CD4-positive, CD25-positive, alpha-beta regulatory T cell (primary cell): ENCODE measurements around the gene SSRP1. TPM values are rescaled to one million over a fixed set of nuclear protein-coding genes. Genes with fewer than 3 reads are reported as not detected.
"Not testable (repeated sequence)": the region's sequence is repeated elsewhere in the genome, so short reads cannot be mapped to it uniquely, and the experiment has no call there.

Experiments used
- ATAC-seq, 2 donors: fragments of 150-1000 bp; cut with Tn5 transposase; one replicate each; pipeline ENCODE4 v1.10.0; 2021; ENCODE audit warnings: low read depth in 2 of 2, moderate number of reproducible peaks in 2 of 2, moderate library complexity in 1 of 2
- DNase-seq, 3 donors: peaks; one replicate each; pipeline versions ENCODE4 v3.0.0 to v3.0.0-alpha.2; 2012 to 2022; ENCODE audit warnings: mixed read lengths in 1 of 3
- H3K27ac ChIP-seq: one replicate; pipeline ENCODE4 v1.7.0; 2013; ENCODE audit warnings: mild to moderate bottlenecking, low read length; ENCODE audit not compliant: insufficient read depth, poor library complexity, severe bottlenecking
- H3K27me3 ChIP-seq: one replicate; pipeline ENCODE4 v1.7.0; 2013; ENCODE audit warnings: low read length; ENCODE audit not compliant: control insufficient read depth, insufficient read depth
- H3K36me3 ChIP-seq: one replicate; pipeline ENCODE4 v1.7.0; 2013; ENCODE audit warnings: mild to moderate bottlenecking, low read length, moderate library complexity; ENCODE audit not compliant: control insufficient read depth, insufficient read depth
- H3K4me1 ChIP-seq: 2 replicates; pipeline ENCODE4 v1.7.0; 2013; ENCODE audit warnings: mild to moderate bottlenecking, low read length; ENCODE audit not compliant: insufficient read depth, control insufficient read depth, poor library complexity, severe bottlenecking
- H3K4me3 ChIP-seq: one replicate; pipeline ENCODE4 v1.7.0; 2013; ENCODE audit warnings: low read depth, mild to moderate bottlenecking, low read length, moderate library complexity
- H3K9me3 ChIP-seq, 2 experiments: 1 replicate in 1 of 2; 2 replicates in 1 of 2; pipeline ENCODE4 v1.7.0; 2013; ENCODE audit warnings: low read length in 2 of 2, mild to moderate bottlenecking in 1 of 2, moderate library complexity in 1 of 2; ENCODE audit not compliant: control insufficient read depth in 2 of 2
- H3K27ac Mint-ChIP-seq, 3 donors: one replicate each; pipeline ENCODE4 v1.8.0; 2020 to 2022; ENCODE audit warnings: mild to moderate bottlenecking in 3 of 3, mixed read lengths in 3 of 3, moderate library complexity in 2 of 3
- H3K27me3 Mint-ChIP-seq: one replicate; pipeline ENCODE4 v1.8.0; 2022; ENCODE audit warnings: mild to moderate bottlenecking, mixed read lengths
- H3K36me3 Mint-ChIP-seq: one replicate; pipeline ENCODE4 v1.8.0; 2020; ENCODE audit warnings: mixed read lengths
- H3K4me1 Mint-ChIP-seq, 4 donors: one replicate each; pipeline ENCODE4 v1.8.0; 2020 to 2022; ENCODE audit warnings: mixed read lengths in 4 of 4, mild to moderate bottlenecking in 1 of 4
- H3K4me3 Mint-ChIP-seq, 4 donors: one replicate each; pipeline ENCODE4 v1.8.0; 2020 to 2022; ENCODE audit warnings: mild to moderate bottlenecking in 4 of 4, mixed read lengths in 4 of 4, moderate library complexity in 3 of 4
- H3K9me3 Mint-ChIP-seq, 7 donors: one replicate each; pipeline ENCODE4 v1.8.0; 2020 to 2022; ENCODE audit warnings: mixed read lengths in 7 of 7, mild to moderate bottlenecking in 3 of 7, moderate library complexity in 2 of 7
- polyA plus RNA-seq, 4 donors: library from polyadenylated mRNA; unstranded; fragments of 300-500 nt; fragmentation: Illumina TruSeq; gene quantifications; one replicate each; pipeline ENCODE4 v1.2.3, GENCODE V29; 2021
- total RNA-seq: library from RNA; stranded (reverse); gene quantifications from one replicate; pipeline ENCODE4 v1.2.3, GENCODE V29; 2022

Gene SSRP1
- total and polyA plus RNA-seq, 5 donors from 2014 or later: 20.5 to 54.6 (median 28.9) TPM

DNA sequence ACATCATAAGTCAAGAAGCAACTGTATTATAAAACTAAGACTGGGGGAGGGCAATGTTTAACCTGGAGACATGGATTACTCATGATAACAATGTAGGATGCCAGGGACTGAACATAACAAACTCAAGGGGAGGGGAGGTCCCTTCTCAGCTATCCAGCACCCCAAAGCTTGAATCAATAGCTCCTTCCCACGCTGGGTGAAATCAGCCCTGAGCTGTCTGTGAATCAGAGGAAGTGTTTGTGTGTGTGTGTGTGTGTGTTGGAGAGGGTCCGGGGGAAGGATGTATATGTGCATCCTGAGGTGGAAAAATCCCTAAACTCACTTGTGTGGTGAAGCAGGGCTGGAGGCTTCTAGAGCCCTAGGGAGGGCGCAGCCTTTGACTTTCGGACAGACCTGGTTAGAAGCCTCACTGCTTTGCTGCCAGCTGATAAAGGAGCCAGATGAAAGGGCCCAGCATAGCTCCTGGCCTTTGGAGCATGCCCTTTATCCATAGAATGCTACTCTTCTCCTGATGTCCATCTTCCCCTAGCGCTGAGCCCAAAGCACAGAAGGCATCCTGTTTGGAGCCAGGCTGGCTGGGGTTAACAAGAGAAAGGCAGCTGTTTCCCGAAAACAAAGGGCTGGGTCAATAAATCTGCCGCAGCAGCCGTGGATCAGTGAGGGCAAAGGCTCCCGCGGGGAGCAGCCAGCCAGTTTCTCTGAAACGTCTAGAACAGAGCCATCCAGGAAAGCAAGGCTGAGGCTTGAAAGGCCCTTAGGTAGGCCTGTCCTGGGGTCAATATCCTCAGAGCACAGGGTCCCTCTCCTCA, 46.7 kb downstream of the SSRP1 start:
- Mint-ChIP-seq H3K9me3 (peaks cover 0 to 5% (median 0%) of the 10 kb centered on the region in 7 donors), H3K4me3 (no peak overlapping the region)

DNA sequence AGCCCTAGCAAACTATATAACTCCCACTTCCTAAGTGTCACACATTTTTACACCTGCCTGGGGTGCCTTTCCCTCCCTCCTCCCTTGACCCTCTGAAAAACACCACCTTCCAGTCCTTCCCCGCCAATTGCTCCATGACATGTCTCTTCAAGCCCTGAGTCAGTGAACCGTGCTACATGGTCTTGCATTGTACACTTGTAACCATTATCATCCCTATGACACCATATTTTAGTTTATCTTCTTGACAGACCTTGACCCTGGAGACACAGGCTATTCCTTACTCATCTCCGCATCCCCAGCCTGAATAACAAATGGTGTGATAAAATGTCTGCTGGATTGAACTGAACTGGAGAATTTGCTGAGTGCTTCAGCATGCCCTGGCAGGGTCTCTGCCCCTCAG, 47.8 kb downstream of the SSRP1 start:
- H3K4me1 ChIP-seq: no peaks in the 10 kb centered on the region
- no peaks in the 10 kb centered on the region for H3K9me3 ChIP-seq
- no peak overlapping the region for H3K4me3 ChIP-seq
- Mint-ChIP-seq H3K4me1 (no peaks in the 10 kb centered on the region), H3K9me3 (peaks cover 0 to 5% (median 0%) of the 10 kb centered on the region in 7 donors), H3K27me3 (peaks cover 23% of the 10 kb centered on the region), H3K4me3 (no peak overlapping the region), H3K27ac (no peak overlapping the region), H3K36me3 (no peaks in the 10 kb centered on the region)
- H3K27me3 ChIP-seq: peaks cover 7% of the 10 kb centered on the region
- ATAC-seq (no peak), DNase-seq (no peak)
- no peak overlapping the region for H3K27ac ChIP-seq
- H3K36me3 ChIP-seq: no peaks in the 10 kb centered on the region

More for the DNA sequence above, 46.7 kb downstream of the SSRP1 start:
- Histone ChIP-seq H3K36me3 (no peaks in the 10 kb centered on the region), H3K4me3 (no peak overlapping the region), H3K4me1 (no peaks in the 10 kb centered on the region), H3K27me3 (peaks cover 7% of the 10 kb centered on the region), H3K27ac (no peak overlapping the region), H3K9me3 (no peaks in the 10 kb centered on the region)
- Mint-ChIP-seq H3K27ac (no peak overlapping the region), H3K36me3 (no peaks in the 10 kb centered on the region), H3K27me3 (peaks cover 23% of the 10 kb centered on the region), H3K4me1 (no peaks in the 10 kb centered on the region)
- ATAC-seq: no peak
- no peak for DNase-seq

DNA sequence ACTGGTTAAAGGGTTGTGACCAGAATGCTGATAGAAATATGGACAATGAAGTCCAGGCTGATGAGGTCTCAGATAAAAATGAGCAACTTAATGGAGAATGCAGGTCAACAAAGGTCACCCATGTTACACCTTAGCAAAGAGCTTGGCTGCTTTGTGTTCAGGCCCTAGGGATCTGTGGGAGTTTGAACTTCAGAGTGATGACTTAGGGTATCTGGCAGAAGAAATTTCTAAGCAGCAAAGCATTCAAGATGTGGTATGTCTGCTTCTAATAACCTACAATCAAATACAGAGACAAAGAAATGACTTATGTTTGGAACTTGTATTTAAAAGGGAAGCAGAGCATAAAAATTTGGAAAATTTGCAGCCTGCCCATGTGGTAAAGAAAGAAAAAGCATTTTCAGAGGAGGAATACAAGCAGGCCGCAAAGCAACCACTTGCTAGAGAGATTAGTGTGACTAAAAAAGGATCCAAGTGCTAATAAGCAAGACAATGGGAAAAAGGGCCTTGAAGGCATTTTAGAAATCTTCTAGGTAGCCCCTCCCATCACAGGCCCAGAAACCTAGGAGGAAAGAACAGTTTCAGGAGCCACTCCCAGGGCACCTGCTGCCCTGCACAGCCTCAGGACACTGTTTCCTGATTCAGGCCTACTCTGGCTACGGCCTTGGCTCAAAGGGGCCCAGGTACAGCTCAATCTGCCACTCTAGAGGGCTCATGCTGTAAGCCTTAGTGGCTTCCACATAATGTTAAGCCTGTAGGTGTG, 52.3 kb downstream of the SSRP1 start:
- no peaks in the 10 kb centered on the region for H3K36me3 ChIP-seq
- peaks cover 0 to 7% (median 0%) of the 10 kb centered on the region in 7 donors for H3K9me3 Mint-ChIP-seq
- no peaks in the 10 kb centered on the region for H3K9me3 ChIP-seq
- no peak overlapping the region for H3K4me3 ChIP-seq
- no peak overlapping the region for H3K4me3 Mint-ChIP-seq
- ATAC-seq (no peak), DNase-seq (no peak)
- no peaks in the 10 kb centered on the region for H3K36me3 Mint-ChIP-seq
- peaks cover 16% of the 10 kb centered on the region for H3K27me3 Mint-ChIP-seq
- H3K27me3 ChIP-seq: peaks cover 2% of the 10 kb centered on the region
- H3K4me1 ChIP-seq: no peaks in the 10 kb centered on the region
- H3K4me1 Mint-ChIP-seq: no peaks in the 10 kb centered on the region
- no peak overlapping the region for H3K27ac ChIP-seq
- H3K27ac Mint-ChIP-seq: no peak overlapping the region

DNA sequence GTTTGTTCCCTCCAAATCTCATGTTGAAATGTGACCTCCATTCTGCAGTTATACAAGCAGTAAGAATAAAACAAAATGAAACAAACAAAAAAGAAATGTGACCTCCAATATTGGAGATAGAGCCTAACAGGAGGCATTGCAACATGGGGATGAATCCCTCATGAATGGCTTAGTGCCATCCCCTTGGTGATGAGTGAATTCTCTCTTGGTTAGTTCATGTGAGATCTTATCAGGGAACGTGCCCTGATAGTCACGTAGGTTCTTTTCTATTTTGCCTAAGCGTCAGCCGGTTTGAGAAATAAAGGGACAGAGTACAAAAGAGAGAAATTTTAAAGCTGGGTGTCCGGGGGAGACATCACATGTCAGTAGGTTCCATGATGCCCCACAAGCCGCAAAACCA, 54.1 kb downstream of the SSRP1 start:
- H3K9me3 ChIP-seq, H3K4me1 ChIP-seq, ATAC-seq, H3K4me1 Mint-ChIP-seq, DNase-seq, H3K27ac ChIP-seq, H3K9me3 Mint-ChIP-seq, H3K4me3 Mint-ChIP-seq, H3K36me3 ChIP-seq, H3K27ac Mint-ChIP-seq, H3K4me3 ChIP-seq, H3K36me3 Mint-ChIP-seq: not testable (repeated sequence)
- H3K27me3 ChIP-seq: peaks cover 12% of the 10 kb centered on the region
- H3K27me3 Mint-ChIP-seq: peaks cover 20% of the 10 kb centered on the region

DNA sequence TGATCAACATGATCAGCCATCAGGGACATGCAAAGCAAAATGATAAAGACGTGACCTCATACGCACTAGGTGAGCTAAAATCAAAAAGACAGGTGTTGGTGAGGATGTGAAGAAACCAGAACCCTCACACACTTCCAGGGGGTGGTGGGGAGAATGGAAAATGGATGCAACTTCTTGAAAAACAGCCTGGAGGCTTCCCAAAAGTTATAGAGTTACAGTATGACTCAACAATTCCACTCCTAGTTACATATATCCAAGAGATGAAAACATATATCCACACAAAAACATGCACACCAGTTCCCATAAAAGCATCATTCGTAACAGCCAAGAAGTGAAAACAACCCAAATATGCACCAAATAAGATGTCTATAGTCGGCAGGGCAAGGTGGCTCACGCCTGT, 56.6 kb downstream of the SSRP1 start:
- H3K4me1 ChIP-seq: no peaks in the 10 kb centered on the region
- H3K4me3 Mint-ChIP-seq: no peak overlapping the region
- peaks cover 0 to 12% (median 0%) of the 10 kb centered on the region in 7 donors for H3K9me3 Mint-ChIP-seq
- ATAC-seq (no peak), DNase-seq (no peak)
- peaks cover 13% of the 10 kb centered on the region for H3K27me3 Mint-ChIP-seq
- H3K36me3 Mint-ChIP-seq: no peaks in the 10 kb centered on the region
- H3K27ac Mint-ChIP-seq: no peak overlapping the region
- H3K4me3 ChIP-seq: no peak overlapping the region
- no peak overlapping the region for H3K27ac ChIP-seq
- peaks cover 12% of the 10 kb centered on the region for H3K27me3 ChIP-seq
- no peaks in the 10 kb centered on the region for H3K36me3 ChIP-seq
- peaks cover 0 to 4% (median 0%) of the 10 kb centered on the region in 4 donors for H3K4me1 Mint-ChIP-seq
- no peaks in the 10 kb centered on the region for H3K9me3 ChIP-seq

DNA sequence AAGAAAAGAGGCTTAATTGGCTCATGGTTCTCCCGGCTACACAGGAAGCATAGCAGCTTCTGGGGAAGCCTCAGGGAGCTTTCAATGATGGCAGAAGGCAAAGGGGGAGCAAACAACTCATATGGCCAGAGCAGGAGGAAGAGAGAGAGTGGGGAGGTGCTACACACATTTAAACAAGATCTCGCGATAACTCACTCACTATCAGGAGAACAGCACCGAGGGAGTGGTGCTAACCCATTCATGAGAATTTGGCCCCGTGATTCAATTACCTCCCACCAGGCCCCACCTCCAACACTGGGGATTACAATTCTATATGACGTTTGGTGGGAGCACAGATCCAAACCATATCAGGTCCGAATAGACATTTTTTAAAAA, 57.0 kb downstream of the SSRP1 start:
- Mint-ChIP-seq H3K9me3 (peaks cover 0 to 14% (median 0%) of the 10 kb centered on the region in 7 donors), H3K36me3 (no peaks in the 10 kb centered on the region), H3K27ac (no peak overlapping the region), H3K4me1 (peaks cover 0 to 4% (median 0%) of the 10 kb centered on the region in 4 donors), H3K4me3 (no peak overlapping the region), H3K27me3 (peaks cover 13% of the 10 kb centered on the region)
- Histone ChIP-seq H3K9me3 (no peaks in the 10 kb centered on the region), H3K27ac (no peak overlapping the region), H3K4me1 (no peaks in the 10 kb centered on the region), H3K27me3 (peaks cover 12% of the 10 kb centered on the region), H3K4me3 (no peak overlapping the region), H3K36me3 (no peaks in the 10 kb centered on the region)
- ATAC-seq (no peak), DNase-seq (no peak)

DNA sequence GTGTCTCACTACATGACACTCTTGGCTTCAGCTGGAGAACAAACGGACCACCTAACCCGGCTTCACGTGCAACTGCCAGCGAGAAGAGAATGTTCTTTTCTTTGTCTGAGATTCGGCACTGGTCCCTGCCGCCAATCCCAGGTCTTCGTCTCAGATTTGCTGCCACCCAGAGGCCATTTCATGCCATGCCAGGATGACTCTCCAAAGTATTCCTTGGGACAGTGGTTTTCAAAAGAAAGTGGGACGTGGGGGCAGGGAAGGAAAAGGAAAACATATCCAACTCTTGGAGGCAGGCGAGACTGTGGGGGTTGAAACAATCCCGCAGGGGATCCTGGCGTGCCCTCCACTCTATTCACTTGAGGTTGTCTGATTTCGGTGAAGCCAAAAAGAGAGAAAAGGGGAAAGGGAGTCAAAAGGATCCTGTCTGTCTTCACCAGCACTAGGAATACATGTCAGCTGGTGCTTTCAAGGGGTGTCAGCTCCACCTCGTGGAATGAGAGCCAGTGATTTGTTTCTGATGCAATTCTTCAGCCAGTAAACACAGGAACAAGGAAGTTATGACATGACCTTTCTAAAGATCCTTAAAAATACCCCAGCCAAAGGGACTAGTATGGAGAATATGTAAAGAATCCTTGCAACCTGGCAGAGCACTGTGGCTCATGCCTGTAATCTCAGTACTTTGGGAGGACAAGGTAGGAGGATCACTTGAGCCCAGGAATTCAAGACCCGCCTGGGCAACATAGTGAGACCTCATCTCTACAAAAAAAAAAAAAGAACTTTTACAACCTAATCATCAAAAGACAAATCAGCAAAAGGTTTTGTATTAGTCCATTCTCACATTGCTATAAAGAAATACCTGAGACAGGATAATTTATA, 57.6 kb downstream of the SSRP1 start:
- H3K36me3 Mint-ChIP-seq: no peaks in the 10 kb centered on the region
- peaks cover 0 to 4% (median 0%) of the 10 kb centered on the region in 4 donors for H3K4me1 Mint-ChIP-seq
- ATAC-seq (no peak), DNase-seq (peak in 1 of 3 donors; percentile 14)
- Histone ChIP-seq H3K27ac (no peak overlapping the region), H3K36me3 (no peaks in the 10 kb centered on the region), H3K4me3 (no peak overlapping the region), H3K9me3 (peaks cover 0 to 3% of the 10 kb centered on the region in 2 experiments), H3K4me1 (no peaks in the 10 kb centered on the region), H3K27me3 (peaks cover 12% of the 10 kb centered on the region)
- H3K9me3 Mint-ChIP-seq: peaks cover 0 to 14% (median 4%) of the 10 kb centered on the region in 7 donors
- H3K4me3 Mint-ChIP-seq: no peak overlapping the region
- H3K27me3 Mint-ChIP-seq: peaks cover 13% of the 10 kb centered on the region
- no peak overlapping the region for H3K27ac Mint-ChIP-seq
